Testis (tissue), 3 donors: ENCODE results near the gene KLK12. TPM values are rescaled to one million over a fixed set of nuclear protein-coding genes. Genes with fewer than 3 reads are reported as not detected.

Source experiments
- DNase-seq: peaks from one replicate; pipeline ENCODE4 v3.0.0-alpha.2; 2019
- H3K27ac ChIP-seq, 2 donors: fragments of 200-600 bp; sonication (generic); one replicate each; pipeline ENCODE4 v1.5.1; 2019
- H3K27me3 ChIP-seq: fragments of 200-600 bp; sonication (generic); one replicate; pipeline ENCODE4 v1.5.1; 2019
- H3K36me3 ChIP-seq: fragments of 200-600 bp; sonication (generic); one replicate; pipeline ENCODE4 v1.5.1; 2017; ENCODE audit warnings: low read depth; ENCODE audit errors: missing control alignments
- H3K4me1 ChIP-seq: fragments of 200-600 bp; sonication (generic); one replicate; pipeline ENCODE4 v1.5.1; 2019
- H3K4me3 ChIP-seq, 2 donors: fragments of 200-600 bp; sonication (generic); one replicate each; pipeline ENCODE4 v1.5.1; 2017 to 2019
- H3K9me3 ChIP-seq: fragments of 200-600 bp; sonication (generic); one replicate; pipeline ENCODE4 v1.5.1; 2017
- CTCF ChIP-seq, 3 experiments: fragments of 450-650 bp in 2 of 3; fragments of 200-600 bp in 1 of 3; sonication (generic) in 1 of 3; IDR thresholded peaks; one replicate each; pipeline ENCODE4 v1.5.1; 2016 to 2019; ENCODE audit warnings: antibody characterized with exemption in 3 of 3, mild to moderate bottlenecking in 2 of 3, moderate library complexity in 1 of 3
- POLR2A ChIP-seq: fragments of 450-650 bp; IDR thresholded peaks from one replicate; pipeline ENCODE4 v1.6.1; 2017; ENCODE audit warnings: antibody characterized with exemption, mild to moderate bottlenecking, moderate library complexity
- WGBS, 2 donors: methylation state at CpG; one replicate each; pipeline ENCODE4 v1.1.5; 2018; 5-methylcytosine and 5-hydroxymethylcytosine counted together
- intact Hi-C: fragments of 100-400 bp; cut with DNase I; formaldehyde crosslinking; loops from one replicate; pipeline ENCODE4 v1.15.1; 2023; ENCODE audit warnings: low total_unique reads
- polyA plus RNA-seq: library from polyadenylated mRNA; stranded (reverse); fragments of 350-450 nt; fragmentation: Illumina TruSeq; extraction: RNeasy Lipid Tissue Mini Kit (QIAGEN cat#74804); gene quantifications from one replicate; pipeline ENCODE4 v1.2.3, GENCODE V29; 2014; ENCODE audit warnings: low read depth, low replicate concordance; ENCODE audit not compliant: insufficient read depth
- total RNA-seq, 2 donors: library from RNA; depleted of rRNA; stranded (reverse); fragments of >200 nt; gene quantifications; one replicate each; pipeline ENCODE4 v1.2.3, GENCODE V29; 2016

Gene KLK12
- total and polyA plus RNA-seq, 3 donors from 2014 or later, result 0.47 to 1.3 TPM; not detected in 1

- no peak for TF ChIP-seq CTCF (IDR thresholded peaks at IDR 0.05)
- TF ChIP-seq POLR2A, result no peak
- H3K9me3 ChIP-seq, result no peaks in the 10 kb centered on the region
- DNase-seq, result no peak
- no peaks in the 10 kb centered on the region for H3K27me3 ChIP-seq
- H3K4me3 ChIP-seq, result no peak overlapping the region
- intact Hi-C loops, result no loop called here
- WGBS, 2 donors, result 83 to 93% methylated on average over 7 of the region's 7 CpGs
- no peak overlapping the region for H3K27ac ChIP-seq
- peaks cover 15% of the 10 kb centered on the region for H3K4me1 ChIP-seq
- H3K36me3 ChIP-seq, result no peaks in the 10 kb centered on the region
Observed at GRCh38 chr19:51031220-51031879, 3.5 kb downstream of the KLK12 start.

GRCh38 chr19:51030631-51031030 is 4.2 kb downstream of the KLK12 start:
- WGBS, 2 donors, result 63 to 70% methylated on average over 13 of the region's 13 CpGs
- Histone ChIP-seq H3K27me3 (no peaks in the 10 kb centered on the region), H3K4me1 (peaks cover 22% of the 10 kb centered on the region), H3K36me3 (no peaks in the 10 kb centered on the region), H3K4me3 (no peak overlapping the region), H3K9me3 (no peaks in the 10 kb centered on the region), H3K27ac (no peak overlapping the region)
- intact Hi-C loops, result no loop called here
- TF ChIP-seq POLR2A (no peak), CTCF (IDR thresholded peaks at IDR 0.05) (no peak)
- DNase-seq, result no peak

GRCh38 chr19:51029718-51030117 is 5.1 kb downstream of the KLK12 start:
- Histone ChIP-seq H3K4me1 (peaks cover 26% of the 10 kb centered on the region), H3K27me3 (no peaks in the 10 kb centered on the region), H3K4me3 (no peak overlapping the region), H3K9me3 (no peaks in the 10 kb centered on the region), H3K27ac (no peak overlapping the region), H3K36me3 (no peaks in the 10 kb centered on the region)
- WGBS, 2 donors, result 31 to 59% methylated on average over 2 of the region's 2 CpGs
- intact Hi-C loops, result loop anchor here (10.0 kb wide), 1 partner anchor 55 kb away; the partner anchor contains the start of gene KLK14
- TF ChIP-seq POLR2A (no peak), CTCF (IDR thresholded peaks at IDR 0.05) (no peak)
- peak; percentile 76 for DNase-seq

GRCh38 chr19:51027873-51028272 is 6.9 kb downstream of the KLK12 start:
- 44 to 50% methylated on average over 5 of the region's 5 CpGs for WGBS, 2 donors
- H3K4me3 ChIP-seq, result no peak overlapping the region
- H3K36me3 ChIP-seq, result no peaks in the 10 kb centered on the region
- peak overlapping the region in 1 of 2 donors; percentile 64 for H3K27ac ChIP-seq
- DNase-seq, result no peak
- H3K27me3 ChIP-seq, result no peaks in the 10 kb centered on the region
- H3K4me1 ChIP-seq, result peaks cover 26% of the 10 kb centered on the region
- TF ChIP-seq POLR2A (no peak), CTCF (IDR thresholded peaks at IDR 0.05) (no peak)
- intact Hi-C loops, result loop anchor here (10.0 kb wide), 1 partner anchor 57 kb away; the partner anchor contains the start of gene KLK14
- H3K9me3 ChIP-seq, result no peaks in the 10 kb centered on the region
